GM21717 (cell line): ENCODE results near the gene PHC2.
A peak's percentile ranks its signal among the peaks of the same experiment; 100 is the strongest.

Experiments used
- ATAC-seq: cut with Tn5 transposase; IDR thresholded peaks from one replicate; pipeline ENCODE4 v1.9.1; 2021; ENCODE audit warnings: mild to moderate bottlenecking, moderate library complexity; ENCODE audit not compliant: unreplicated experiment

The PHC2 gene

GRCh38 chr1:33357099-33357498 lies 73.8 kb downstream of the PHC2 start:
- ATAC-seq, result no peak

- ATAC-seq, result no peak
Measured at GRCh38 chr1:33354707-33355316, 76.1 kb downstream of the PHC2 start.

GRCh38 chr1:33353531-33353930 lies 77.4 kb downstream of the PHC2 start:
- no peak for ATAC-seq

- ATAC-seq, result no peak
Measured at GRCh38 chr1:33351281-33351660, 79.6 kb downstream of the PHC2 start.

- no peak for ATAC-seq
Measured at GRCh38 chr1:33350611-33351280, 80.1 kb downstream of the PHC2 start.

GRCh38 chr1:33349778-33350610 lies 80.9 kb downstream of the PHC2 start:
- ATAC-seq, result peak; percentile 70

GRCh38 chr1:33349081-33349759 lies 81.7 kb downstream of the PHC2 start:
- ATAC-seq, result peak; percentile 38

- ATAC-seq, result no peak
Measured at GRCh38 chr1:33348676-33349080, 82.2 kb downstream of the PHC2 start.

- no peak for ATAC-seq
Measured at GRCh38 chr1:33348194-33348593, 82.7 kb downstream of the PHC2 start.

GRCh38 chr1:33347650-33347992 lies 83.3 kb downstream of the PHC2 start:
- ATAC-seq, result no peak

GRCh38 chr1:33346927-33347649 lies 83.8 kb downstream of the PHC2 start:
- no peak for ATAC-seq

- ATAC-seq, result no peak
Measured at GRCh38 chr1:33346533-33346926, 84.4 kb downstream of the PHC2 start.

GRCh38 chr1:33344896-33345560 lies 85.9 kb downstream of the PHC2 start:
- ATAC-seq, result no peak

GRCh38 chr1:33343539-33343938 lies 87.4 kb downstream of the PHC2 start:
- no peak for ATAC-seq

- ATAC-seq, result no peak
Measured at GRCh38 chr1:33342041-33342723, 88.7 kb downstream of the PHC2 start.

- ATAC-seq, result no peak
Measured at GRCh38 chr1:33341190-33341589, 89.7 kb downstream of the PHC2 start.

- no peak for ATAC-seq
Measured at GRCh38 chr1:33339413-33339812, 91.5 kb downstream of the PHC2 start.

GRCh38 chr1:33338440-33339211 lies 92.3 kb downstream of the PHC2 start:
- ATAC-seq, result no peak

- ATAC-seq, result no peak
Measured at GRCh38 chr1:33338048-33338439, 92.9 kb downstream of the PHC2 start.
